GM12874 (cell line): ENCODE measurements around the gene XPO5.

Experiments
- TF ChIP-seq, protein P1 (sequence below): IDR thresholded peaks from 2 replicates; pipeline ENCODE4 v1.5.1; 2011; ENCODE audit warnings: low read depth, mild to moderate bottlenecking, control low read depth, low read length, moderate library complexity; ENCODE audit not compliant: insufficient read depth

XPO5 gene

DNA sequence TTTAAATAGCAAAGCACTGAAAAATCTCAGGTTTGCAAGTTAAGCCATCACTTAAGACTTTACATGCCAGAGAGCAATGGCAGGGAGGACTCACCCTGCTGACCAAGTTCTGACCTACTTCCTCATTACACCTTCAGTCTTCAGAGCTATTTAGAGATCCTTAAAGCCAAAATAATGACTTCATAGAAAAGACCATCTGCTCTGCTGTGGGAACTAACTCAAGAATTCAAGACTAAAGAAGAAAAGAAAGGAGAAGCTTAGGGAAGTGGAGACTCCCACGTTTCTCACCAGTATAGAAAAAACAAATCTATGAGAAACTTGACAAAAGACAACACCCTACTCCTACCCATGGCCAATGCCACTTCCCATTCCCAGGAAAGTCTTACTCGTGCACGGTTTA lies 28.6 kb downstream of the XPO5 start:
- TF ChIP-seq, protein P1, sequence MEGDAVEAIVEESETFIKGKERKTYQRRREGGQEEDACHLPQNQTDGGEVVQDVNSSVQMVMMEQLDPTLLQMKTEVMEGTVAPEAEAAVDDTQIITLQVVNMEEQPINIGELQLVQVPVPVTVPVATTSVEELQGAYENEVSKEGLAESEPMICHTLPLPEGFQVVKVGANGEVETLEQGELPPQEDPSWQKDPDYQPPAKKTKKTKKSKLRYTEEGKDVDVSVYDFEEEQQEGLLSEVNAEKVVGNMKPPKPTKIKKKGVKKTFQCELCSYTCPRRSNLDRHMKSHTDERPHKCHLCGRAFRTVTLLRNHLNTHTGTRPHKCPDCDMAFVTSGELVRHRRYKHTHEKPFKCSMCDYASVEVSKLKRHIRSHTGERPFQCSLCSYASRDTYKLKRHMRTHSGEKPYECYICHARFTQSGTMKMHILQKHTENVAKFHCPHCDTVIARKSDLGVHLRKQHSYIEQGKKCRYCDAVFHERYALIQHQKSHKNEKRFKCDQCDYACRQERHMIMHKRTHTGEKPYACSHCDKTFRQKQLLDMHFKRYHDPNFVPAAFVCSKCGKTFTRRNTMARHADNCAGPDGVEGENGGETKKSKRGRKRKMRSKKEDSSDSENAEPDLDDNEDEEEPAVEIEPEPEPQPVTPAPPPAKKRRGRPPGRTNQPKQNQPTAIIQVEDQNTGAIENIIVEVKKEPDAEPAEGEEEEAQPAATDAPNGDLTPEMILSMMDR, result no peak

GRCh38 chr6:43544461-43544860 lies 31.4 kb downstream of the XPO5 start:
- TF ChIP-seq, protein P1, result no peak

DNA sequence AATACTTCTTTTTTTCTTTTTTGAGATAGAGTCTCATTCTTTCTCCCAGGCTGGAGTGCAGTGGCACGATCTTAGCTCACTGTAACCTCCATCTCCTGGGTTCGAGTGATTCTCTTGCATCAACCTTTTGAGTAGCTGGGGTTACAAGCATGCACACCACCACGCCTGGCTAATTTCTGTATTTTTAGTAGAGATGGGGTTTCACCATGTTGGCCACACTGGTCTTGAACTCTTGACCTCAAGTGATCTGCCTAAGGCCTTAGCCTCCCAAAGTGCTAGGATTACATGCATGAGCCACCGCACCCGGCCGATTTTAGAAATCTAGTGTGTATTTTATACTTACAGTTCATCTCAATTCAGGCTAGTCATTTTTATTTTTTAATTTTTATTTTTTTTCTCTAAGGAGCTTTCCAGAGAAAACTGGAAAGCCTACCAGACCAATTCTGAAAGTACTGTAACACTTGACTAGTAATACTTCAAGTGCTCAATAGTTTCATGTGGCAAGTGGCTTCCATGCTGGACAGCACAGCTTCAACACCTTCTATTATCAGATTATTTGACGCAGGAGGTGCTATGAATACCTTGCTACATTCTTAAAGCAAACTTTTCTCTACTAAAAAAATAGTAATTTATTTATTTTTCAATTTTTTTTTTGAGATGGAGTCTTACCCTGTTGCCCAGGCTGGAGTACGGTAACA lies 33.9 kb downstream of the XPO5 start:
- TF ChIP-seq, protein P1, result no peak

GRCh38 chr6:43540507-43540906 lies 35.3 kb downstream of the XPO5 start:
- TF ChIP-seq, protein P1, result no peak

DNA sequence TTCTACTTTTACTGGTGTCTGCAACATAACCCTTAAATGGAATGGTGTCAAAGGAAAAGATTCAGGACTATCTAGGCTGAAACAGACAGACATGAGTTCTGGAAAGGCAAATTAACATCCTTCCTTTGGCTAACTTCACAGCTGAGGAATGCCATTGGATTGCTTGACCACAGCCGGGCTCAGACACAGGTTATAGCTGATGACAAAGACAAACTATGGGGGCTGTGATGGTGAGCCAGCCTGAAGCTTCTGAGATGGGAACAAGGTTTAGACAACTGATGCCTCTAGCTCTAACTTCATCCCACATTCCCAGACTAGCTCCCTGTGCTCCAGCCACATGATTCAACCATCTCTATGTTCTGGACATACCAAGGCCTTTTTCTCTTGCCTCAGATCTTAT lies 43.6 kb downstream of the XPO5 start:
- TF ChIP-seq, protein P1, result no peak

DNA sequence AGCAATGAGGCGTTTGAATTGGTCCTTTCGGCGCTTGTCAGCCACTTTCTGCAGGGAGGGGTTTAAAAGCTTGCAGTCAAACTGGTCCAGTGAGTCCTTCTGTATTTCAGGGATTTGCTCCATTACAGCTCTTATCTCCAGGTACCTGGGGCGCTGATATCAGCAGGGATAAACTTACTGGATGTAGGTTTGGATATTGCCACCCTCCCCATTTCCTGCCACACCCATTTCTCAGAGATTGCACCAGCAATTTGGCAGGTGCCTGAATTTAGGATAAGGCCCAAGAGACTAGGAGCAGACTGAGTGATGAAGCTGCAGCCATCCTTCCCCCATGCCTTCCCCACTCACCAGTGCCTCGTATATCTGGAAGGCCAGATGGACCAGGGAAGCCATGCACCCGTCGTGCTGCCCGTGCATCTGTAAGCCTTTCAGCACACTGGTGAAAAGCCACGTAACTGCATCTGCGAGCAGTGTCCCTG lies 51.3 kb downstream of the XPO5 start:
- TF ChIP-seq, protein P1, result no peak

DNA sequence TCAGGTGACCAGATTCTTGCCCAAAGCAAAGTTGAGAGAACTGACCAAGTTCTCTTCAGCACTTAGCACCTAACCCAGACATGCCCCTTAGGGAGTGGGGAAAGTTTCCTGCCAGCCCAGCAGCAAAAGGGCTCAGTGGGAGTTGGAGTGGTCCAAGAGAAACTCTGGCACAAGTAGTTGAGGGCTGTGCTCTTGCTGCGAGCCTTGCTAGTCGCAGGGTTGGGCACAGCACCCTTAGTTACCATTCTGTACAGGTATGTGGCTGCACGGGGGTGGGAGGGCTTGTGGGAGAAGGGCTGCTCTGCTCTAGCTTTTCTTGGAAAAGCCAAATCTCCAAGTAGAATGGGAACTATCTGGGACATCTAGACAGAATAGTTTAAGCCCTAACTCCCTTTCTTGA lies 52.6 kb downstream of the XPO5 start:
- TF ChIP-seq, protein P1, result no peak
